GM12878 (cell line): ENCODE results near the gene ERCC5.

ENCODE experiments used
- BCL11A ChIP-seq: IDR thresholded peaks from 2 replicates; pipeline ENCODE4 v1.6.1; 2011; ENCODE audit warnings: low read depth, low read length
- CEBPB ChIP-seq, 2 experiments: fragments of 150-350 bp in 1 of 2; IDR thresholded peaks; 2 replicates each; pipeline ENCODE4 v1.6.1; 2012 to 2014; ENCODE audit warnings: low read depth in 2 of 2, low read length in 2 of 2, borderline replicate concordance in 1 of 2, inconsistent platforms in 1 of 2
- EZH2 ChIP-seq: IDR thresholded peaks from 2 replicates; pipeline ENCODE4 v1.6.1; 2012; ENCODE audit warnings: low read depth, mild to moderate bottlenecking, control low read depth, inconsistent platforms, low read length, borderline replicate concordance; ENCODE audit not compliant: control insufficient read depth
- MXI1 ChIP-seq: fragments of 150-350 bp; IDR thresholded peaks from 2 replicates; pipeline ENCODE4 v1.6.1; 2011; ENCODE audit warnings: low read depth, mild to moderate bottlenecking, inconsistent platforms, low read length, improper control_type of control experiment
- MYC ChIP-seq: IDR thresholded peaks from 2 replicates; pipeline ENCODE4 v1.6.1; 2011; ENCODE audit warnings: mild to moderate bottlenecking, low read length, moderate library complexity, inconsistent platforms; ENCODE audit not compliant: insufficient read depth, insufficient replicate concordance, insufficient read length, severe bottlenecking
- POLR2A ChIP-seq: IDR thresholded peaks from 2 replicates; pipeline ENCODE4 v1.6.1; 2011; ENCODE audit warnings: low read depth, mild to moderate bottlenecking, low read length
- POLR2AphosphoS2 ChIP-seq: IDR thresholded peaks from 2 replicates; pipeline ENCODE4 v1.6.1; 2011; ENCODE audit warnings: low read depth, mild to moderate bottlenecking, low read length, improper control_type of control experiment, moderate library complexity
- SIX5 ChIP-seq: IDR thresholded peaks from 2 replicates; pipeline ENCODE4 v1.6.1; 2011; ENCODE audit warnings: mild to moderate bottlenecking, low read depth, low read length, moderate library complexity; ENCODE audit not compliant: severe bottlenecking
- SP1 ChIP-seq: IDR thresholded peaks from one replicate; pipeline ENCODE4 v1.6.1; 2011; ENCODE audit warnings: low read depth, low read length
- TF ChIP-seq, protein P1 (sequence below), 3 experiments: IDR thresholded peaks in 2 of 3; conservative IDR thresholded peaks in 1 of 3; 2 replicates each; pipeline ENCODE4 v1.5.1; 2011; ENCODE audit warnings: low read depth in 3 of 3, low read length in 3 of 3, mild to moderate bottlenecking in 3 of 3, control low read depth in 2 of 3, moderate library complexity in 2 of 3, inconsistent platforms in 1 of 3, mixed read lengths in 1 of 3; ENCODE audit not compliant: control insufficient read depth in 2 of 3, insufficient read depth in 1 of 3; ENCODE audit errors: extremely low read depth in 1 of 3
- TF ChIP-seq, protein P2 (sequence below): IDR thresholded peaks from 2 replicates; pipeline ENCODE4 v1.6.1; 2012; ENCODE audit warnings: mild to moderate bottlenecking, low read depth, low read length

- no peak for TF ChIP-seq EZH2
- no peak for TF ChIP-seq POLR2AphosphoS2
- no peak for TF ChIP-seq POLR2A
- TF ChIP-seq MXI1, result no peak
- no peak for TF ChIP-seq SP1
- no peak for TF ChIP-seq SIX5
- TF ChIP-seq, protein P1, sequence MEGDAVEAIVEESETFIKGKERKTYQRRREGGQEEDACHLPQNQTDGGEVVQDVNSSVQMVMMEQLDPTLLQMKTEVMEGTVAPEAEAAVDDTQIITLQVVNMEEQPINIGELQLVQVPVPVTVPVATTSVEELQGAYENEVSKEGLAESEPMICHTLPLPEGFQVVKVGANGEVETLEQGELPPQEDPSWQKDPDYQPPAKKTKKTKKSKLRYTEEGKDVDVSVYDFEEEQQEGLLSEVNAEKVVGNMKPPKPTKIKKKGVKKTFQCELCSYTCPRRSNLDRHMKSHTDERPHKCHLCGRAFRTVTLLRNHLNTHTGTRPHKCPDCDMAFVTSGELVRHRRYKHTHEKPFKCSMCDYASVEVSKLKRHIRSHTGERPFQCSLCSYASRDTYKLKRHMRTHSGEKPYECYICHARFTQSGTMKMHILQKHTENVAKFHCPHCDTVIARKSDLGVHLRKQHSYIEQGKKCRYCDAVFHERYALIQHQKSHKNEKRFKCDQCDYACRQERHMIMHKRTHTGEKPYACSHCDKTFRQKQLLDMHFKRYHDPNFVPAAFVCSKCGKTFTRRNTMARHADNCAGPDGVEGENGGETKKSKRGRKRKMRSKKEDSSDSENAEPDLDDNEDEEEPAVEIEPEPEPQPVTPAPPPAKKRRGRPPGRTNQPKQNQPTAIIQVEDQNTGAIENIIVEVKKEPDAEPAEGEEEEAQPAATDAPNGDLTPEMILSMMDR (IDR thresholded peaks at IDR 0.05 in 2 of 3, conservative IDR thresholded peaks at IDR 0.05 in 1 of 3; ENCODE audit: control insufficient read depth in 2 of 3, extremely low read depth in 1 of 3, insufficient read depth in 1 of 3, low read depth in 3 of 3, low read length in 3 of 3), result no peak
- no peak for TF ChIP-seq CEBPB (IDR thresholded peaks at IDR 0.05; ENCODE audit: borderline replicate concordance in 1 of 2, low read depth in 2 of 2, low read length in 2 of 2)
- TF ChIP-seq, protein P2, sequence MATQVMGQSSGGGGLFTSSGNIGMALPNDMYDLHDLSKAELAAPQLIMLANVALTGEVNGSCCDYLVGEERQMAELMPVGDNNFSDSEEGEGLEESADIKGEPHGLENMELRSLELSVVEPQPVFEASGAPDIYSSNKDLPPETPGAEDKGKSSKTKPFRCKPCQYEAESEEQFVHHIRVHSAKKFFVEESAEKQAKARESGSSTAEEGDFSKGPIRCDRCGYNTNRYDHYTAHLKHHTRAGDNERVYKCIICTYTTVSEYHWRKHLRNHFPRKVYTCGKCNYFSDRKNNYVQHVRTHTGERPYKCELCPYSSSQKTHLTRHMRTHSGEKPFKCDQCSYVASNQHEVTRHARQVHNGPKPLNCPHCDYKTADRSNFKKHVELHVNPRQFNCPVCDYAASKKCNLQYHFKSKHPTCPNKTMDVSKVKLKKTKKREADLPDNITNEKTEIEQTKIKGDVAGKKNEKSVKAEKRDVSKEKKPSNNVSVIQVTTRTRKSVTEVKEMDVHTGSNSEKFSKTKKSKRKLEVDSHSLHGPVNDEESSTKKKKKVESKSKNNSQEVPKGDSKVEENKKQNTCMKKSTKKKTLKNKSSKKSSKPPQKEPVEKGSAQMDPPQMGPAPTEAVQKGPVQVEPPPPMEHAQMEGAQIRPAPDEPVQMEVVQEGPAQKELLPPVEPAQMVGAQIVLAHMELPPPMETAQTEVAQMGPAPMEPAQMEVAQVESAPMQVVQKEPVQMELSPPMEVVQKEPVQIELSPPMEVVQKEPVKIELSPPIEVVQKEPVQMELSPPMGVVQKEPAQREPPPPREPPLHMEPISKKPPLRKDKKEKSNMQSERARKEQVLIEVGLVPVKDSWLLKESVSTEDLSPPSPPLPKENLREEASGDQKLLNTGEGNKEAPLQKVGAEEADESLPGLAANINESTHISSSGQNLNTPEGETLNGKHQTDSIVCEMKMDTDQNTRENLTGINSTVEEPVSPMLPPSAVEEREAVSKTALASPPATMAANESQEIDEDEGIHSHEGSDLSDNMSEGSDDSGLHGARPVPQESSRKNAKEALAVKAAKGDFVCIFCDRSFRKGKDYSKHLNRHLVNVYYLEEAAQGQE, result no peak
- no peak for TF ChIP-seq BCL11A
- TF ChIP-seq MYC, result no peak
Measured at GRCh38 chr13:102877303-102877702, 31.5 kb downstream of the ERCC5 start.
